Erythroblast (primary cell): ENCODE measurements around the gene ITPR2.

Source experiments
- GATA1 ChIP-seq: IDR thresholded peaks from 2 replicates; pipeline ENCODE4 v1.6.1; 2011; ENCODE audit warnings: low read depth, mild to moderate bottlenecking, control low read depth, low read length, moderate library complexity
- POLR2A ChIP-seq: IDR thresholded peaks from 2 replicates; pipeline ENCODE4 v1.6.1; 2011; ENCODE audit warnings: mild to moderate bottlenecking, low read length

DNA sequence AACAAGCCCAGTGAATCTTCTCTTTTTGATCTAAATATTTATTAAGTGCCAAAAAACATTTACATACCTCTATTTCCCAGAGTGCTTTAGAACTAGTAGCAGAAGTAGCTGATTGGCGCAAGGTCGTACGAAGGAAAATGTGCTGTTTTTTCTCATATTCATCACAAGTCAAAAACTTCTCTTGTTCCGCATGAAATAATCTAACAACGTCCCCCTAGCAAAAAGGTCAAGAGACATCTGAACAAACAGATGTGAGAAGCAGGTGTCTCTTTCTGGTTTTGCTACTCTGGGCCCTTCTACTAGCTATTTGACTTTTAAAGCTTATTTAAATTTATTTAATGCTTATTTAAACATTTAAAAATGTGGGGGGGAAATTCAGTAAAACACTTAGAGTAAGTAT lies 117.8 kb downstream of the ITPR2 start:
- TF ChIP-seq POLR2A (no peak), GATA1 (no peak)
